GM18511 (cell line): Measurements from ENCODE around the gene RUBCN.
"Not testable (repeated sequence)": the region's sequence is repeated elsewhere in the genome, so short reads cannot be mapped to it uniquely, and the experiment has no call there.

ENCODE experiments used
- ATAC-seq: cut with Tn5 transposase; IDR thresholded peaks from one replicate; pipeline ENCODE4 v1.9.1; 2021; ENCODE audit warnings: mild to moderate bottlenecking, moderate library complexity; ENCODE audit not compliant: unreplicated experiment

Gene RUBCN

GRCh38 chr3:197661234-197661834 is 75.4 kb downstream of the RUBCN start:
- not testable (repeated sequence) for ATAC-seq

- not testable (repeated sequence) for ATAC-seq
These were observed 77.0 kb downstream of the RUBCN start for GRCh38 chr3:197659701-197660100.

- peak; percentile 77 for ATAC-seq
These were observed 77.6 kb downstream of the RUBCN start for GRCh38 chr3:197659144-197659543.

DNA sequence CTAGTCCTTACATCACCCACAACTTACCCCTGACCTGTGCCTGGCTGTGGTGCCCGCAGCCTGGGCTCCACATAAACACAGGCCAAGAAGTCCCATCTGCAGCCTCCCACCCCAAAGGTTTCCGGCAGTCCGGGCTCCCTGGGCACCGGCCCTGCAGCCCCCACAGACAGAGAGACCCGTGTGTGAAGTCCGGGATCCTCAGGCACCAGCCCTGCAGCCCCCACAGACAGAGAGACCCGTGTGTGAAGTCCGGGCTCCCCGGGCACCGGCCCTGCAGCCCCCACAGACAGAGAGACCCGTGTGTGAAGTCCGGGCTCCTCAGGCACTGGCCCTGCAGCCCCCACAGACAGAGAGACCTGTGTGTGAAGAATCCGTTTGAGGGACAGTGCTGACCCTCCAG is 78.0 kb downstream of the RUBCN start:
- not testable (repeated sequence) for ATAC-seq

DNA sequence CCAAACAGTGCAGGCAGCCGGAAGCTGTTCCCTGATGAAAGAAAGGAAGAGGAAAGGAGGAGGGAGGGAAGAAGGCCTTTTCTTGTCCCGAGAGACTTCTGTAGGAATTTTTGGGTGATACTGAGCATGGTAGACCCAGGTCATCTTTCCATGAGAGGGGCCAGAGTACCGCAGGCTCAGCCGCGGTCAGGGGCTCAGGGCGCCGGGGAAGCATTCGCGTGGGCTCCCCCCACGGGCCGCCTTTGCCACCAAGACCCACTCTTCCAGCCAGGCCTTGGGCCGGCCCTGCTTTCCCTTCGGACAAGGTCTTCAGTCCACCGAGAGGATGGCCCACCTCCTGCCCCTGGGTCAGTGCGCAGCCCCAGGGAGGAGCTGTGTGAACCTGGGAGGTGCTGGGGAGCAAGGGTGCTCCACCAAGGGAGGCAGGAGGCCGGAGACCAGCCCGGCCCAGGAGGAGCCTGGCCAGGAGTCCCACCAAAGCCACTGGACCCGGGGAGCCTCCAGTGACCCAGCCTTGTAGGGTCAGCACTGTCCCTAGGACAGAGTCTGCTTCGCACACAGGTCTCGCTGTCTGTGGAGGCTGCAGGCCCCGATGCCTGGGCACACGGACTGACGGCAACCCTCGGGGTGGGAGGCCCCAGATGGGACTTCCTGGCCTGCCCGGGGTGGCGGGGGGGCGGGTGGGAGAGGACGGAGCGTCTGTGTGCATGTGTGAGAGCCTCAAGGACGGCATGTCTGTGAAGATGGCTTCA is 79.0 kb downstream of the RUBCN start:
- ATAC-seq = not testable (repeated sequence)

GRCh38 chr3:197656960-197657359 is 79.7 kb downstream of the RUBCN start:
- not testable (repeated sequence) for ATAC-seq

- not testable (repeated sequence) for ATAC-seq
These were observed 80.6 kb downstream of the RUBCN start for GRCh38 chr3:197656129-197656528.

- ATAC-seq = not testable (repeated sequence)
These were observed 81.7 kb downstream of the RUBCN start for GRCh38 chr3:197654998-197655330.

DNA sequence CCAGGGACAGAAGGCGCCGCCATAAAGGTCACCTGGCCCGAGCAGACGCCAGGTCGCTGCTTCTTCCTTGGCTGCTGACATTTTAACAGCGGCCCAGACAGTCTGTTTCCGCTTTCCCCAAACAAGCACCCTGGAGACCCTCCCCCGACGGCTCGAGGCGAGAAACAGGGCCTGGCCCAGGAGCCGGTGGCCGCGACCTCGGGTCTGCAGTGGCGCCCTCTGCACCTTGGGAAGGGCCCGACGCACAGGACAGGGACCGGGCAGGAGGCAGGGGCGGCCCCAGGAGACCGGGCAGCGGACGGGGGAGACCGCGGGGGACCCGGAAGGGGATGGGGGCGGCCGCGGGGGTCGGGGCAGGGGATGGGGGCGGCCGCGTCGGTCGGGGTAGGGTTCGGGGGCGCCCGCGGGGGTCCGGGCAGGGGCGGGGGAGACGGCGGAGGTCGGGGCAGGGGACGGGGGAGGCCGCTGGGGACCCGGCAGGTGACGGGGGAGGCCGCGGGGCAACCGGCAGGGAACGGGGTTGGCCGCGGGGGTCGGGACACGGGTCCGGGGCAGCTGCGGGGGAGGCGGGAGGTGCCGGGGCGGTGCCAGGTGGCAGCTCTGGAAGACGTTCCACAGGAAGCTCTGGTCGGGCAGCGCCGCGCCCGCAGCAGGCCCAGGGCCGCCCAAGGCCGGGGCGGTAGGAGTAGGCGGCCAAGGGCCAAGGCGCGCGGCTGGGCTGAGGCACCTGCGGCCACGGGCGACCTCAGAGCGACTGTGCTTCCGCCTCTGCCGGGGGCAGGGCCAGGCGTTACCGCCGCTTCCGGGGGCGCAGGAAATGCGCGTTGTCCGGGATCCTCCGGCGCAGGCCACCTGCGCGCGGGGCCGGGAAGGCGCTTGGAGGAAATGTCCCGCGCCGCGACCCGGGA is 82.4 kb downstream of the RUBCN start:
- ATAC-seq = peak; percentile 91

GRCh38 chr3:197652860-197653259 is 83.8 kb downstream of the RUBCN start:
- ATAC-seq = not testable (repeated sequence)

GRCh38 chr3:197647649-197648048 is 89.1 kb downstream of the RUBCN start:
- ATAC-seq = not testable (repeated sequence)

GRCh38 chr3:197647191-197647590 is 89.5 kb downstream of the RUBCN start:
- ATAC-seq = not testable (repeated sequence)

- ATAC-seq = not testable (repeated sequence)
These were observed 90.4 kb downstream of the RUBCN start for GRCh38 chr3:197646294-197646693.

DNA sequence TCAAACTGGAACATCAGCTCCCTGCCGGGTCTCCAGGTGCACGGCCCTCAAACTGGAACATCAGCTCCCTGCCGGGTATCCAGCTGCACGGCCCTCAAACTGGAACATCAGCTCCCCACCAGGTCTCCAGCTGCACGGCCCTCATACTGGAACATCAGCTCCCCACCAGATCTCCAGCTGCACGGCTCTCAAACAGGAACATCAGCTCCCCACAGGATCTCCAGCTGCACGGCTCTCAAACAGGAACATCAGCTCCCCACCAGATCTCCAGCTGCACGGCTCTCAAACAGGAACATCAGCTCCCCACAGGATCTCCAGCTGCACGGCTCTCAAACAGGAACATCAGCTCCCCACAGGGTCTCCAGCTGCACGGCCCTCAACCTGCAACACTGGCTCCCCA is 99.1 kb downstream of the RUBCN start:
- ATAC-seq = not testable (repeated sequence)

- not testable (repeated sequence) for ATAC-seq
These were observed 104.7 kb downstream of the RUBCN start for GRCh38 chr3:197631989-197632388.

DNA sequence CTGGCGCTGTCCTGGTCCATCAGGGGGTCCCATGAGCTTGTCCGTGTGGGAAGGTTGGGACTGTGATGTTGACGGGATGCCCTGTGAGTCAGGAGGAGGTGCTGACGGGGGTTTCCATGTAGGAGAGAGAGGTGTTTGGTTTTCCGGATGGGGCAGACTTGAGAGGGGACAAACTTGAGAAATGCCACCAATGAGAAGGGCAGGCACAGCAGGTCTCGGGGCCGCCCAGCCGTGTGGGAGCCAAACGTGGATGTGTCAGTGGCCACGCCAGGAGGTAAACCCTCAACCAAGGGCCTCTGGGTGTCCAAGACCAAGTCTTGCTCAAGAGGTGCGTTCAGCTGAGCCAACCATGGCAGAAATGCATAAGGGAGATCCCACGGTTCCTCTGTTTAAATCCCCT is 105.9 kb downstream of the RUBCN start:
- ATAC-seq = not testable (repeated sequence)

DNA sequence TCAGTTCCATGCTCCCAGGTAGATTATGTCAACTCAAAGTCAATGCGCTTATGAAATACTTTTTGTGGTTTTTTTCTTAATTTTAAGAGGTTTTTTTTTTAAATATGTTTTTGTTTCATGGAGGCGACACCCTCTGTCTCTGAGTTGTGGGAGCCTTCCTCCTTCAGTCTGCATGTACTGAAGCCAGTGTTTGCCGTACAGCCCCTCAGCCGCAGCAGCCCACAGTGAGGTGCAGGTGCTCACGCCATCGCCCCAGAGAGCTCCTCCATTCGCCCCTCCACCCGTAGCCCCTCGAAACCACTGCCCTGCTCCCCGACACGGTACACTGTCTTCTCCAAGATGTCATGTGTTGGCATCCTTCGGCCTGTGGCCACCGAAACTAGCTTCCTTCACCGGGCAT is 107.4 kb downstream of the RUBCN start:
- not testable (repeated sequence) for ATAC-seq

DNA sequence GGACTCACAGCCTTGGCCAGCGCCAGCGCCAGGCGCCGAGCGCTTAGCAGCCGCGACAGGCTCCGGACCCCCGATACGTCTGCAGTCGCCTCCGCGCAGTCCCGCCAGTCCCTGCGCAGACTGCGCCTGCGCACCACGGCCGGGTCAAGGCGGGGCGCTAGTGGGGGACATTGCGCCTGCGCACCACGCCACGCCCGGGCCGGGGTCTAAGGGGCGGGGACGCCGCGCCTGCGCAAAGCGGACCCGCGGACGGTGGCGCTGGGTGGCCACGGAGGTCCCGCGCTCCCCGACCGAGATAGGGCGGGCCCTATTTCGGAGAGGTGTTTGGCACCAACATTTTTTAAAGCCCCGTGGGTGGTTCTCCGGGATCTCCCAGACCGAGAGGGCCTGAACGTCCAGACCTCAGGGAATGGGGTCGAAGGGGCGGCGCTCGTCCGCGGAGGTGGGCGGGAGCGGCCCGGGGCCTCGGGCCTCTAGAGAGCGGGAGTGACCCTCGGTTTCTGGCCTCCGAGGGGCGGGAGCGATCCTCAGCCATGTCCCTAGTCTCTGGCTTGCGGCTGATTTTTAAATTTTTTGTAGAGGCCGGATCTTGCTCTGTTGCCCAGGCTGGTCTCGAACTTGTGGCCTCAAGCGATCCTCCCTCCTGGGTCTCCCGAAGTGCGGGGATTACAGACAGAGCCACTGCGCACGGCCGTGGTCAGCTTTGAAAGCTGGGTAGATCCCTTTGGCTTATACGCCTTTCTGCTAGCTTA is 108.8 kb downstream of the RUBCN start:
- ATAC-seq = peak; percentile 64

- peak; percentile 54 for ATAC-seq
These were observed 109.4 kb downstream of the RUBCN start for GRCh38 chr3:197627158-197627771.
